AG20443 (cell line): ENCODE measurements around the gene MUCL3.
A peak's percentile ranks its signal among the peaks of the same experiment; 100 is the strongest.
"Not testable (repeated sequence)": the region's sequence is repeated elsewhere in the genome, so short reads cannot be mapped to it uniquely, and the experiment has no call there.

Source experiments
- DNase-seq: peaks from one replicate; pipeline ENCODE4 v3.0.0; 2012; ENCODE audit warnings: low spot score, mixed read lengths

The MUCL3 gene

GRCh38 chr6:30940361-30940986, at the start of gene MUCL3:
MUCL3 (plus strand) TSS chr6:30940973; CDS start chr6:30941000, 27 bp downstream.
- no peak for DNase-seq

- DNase-seq, result no peak
Measured at GRCh38 chr6:30891450-30891723, 49.4 kb upstream of the MUCL3 start.

- no peak for DNase-seq
Measured at GRCh38 chr6:30891816-30892538, 48.8 kb upstream of the MUCL3 start.

GRCh38 chr6:30893001-30893591, 47.7 kb upstream of the MUCL3 start:
- no peak for DNase-seq

GRCh38 chr6:30893666-30894065, 47.1 kb upstream of the MUCL3 start:
- DNase-seq, result no peak

- DNase-seq, result no peak
Measured at GRCh38 chr6:30894381-30894780, 46.4 kb upstream of the MUCL3 start.

- DNase-seq, result no peak
Measured at GRCh38 chr6:30894935-30895334, 45.8 kb upstream of the MUCL3 start.

- DNase-seq, result no peak
Measured at GRCh38 chr6:30895343-30895742, 45.4 kb upstream of the MUCL3 start.

GRCh38 chr6:30896541-30896940, 44.2 kb upstream of the MUCL3 start:
- no peak for DNase-seq

GRCh38 chr6:30897882-30898281, 42.9 kb upstream of the MUCL3 start:
- no peak for DNase-seq

GRCh38 chr6:30898750-30899360, 41.9 kb upstream of the MUCL3 start:
- no peak for DNase-seq

GRCh38 chr6:30900863-30901417, 39.8 kb upstream of the MUCL3 start:
- no peak for DNase-seq

GRCh38 chr6:30901436-30901835, 39.3 kb upstream of the MUCL3 start:
- DNase-seq, result no peak

GRCh38 chr6:30902196-30902595, 38.6 kb upstream of the MUCL3 start:
- DNase-seq, result not testable (repeated sequence)

GRCh38 chr6:30902709-30903108, 38.1 kb upstream of the MUCL3 start:
- no peak for DNase-seq

- DNase-seq, result no peak
Measured at GRCh38 chr6:30903236-30903635, 37.5 kb upstream of the MUCL3 start.

GRCh38 chr6:30907290-30907757, 33.4 kb upstream of the MUCL3 start:
- not testable (repeated sequence) for DNase-seq

GRCh38 chr6:30907758-30908591, 32.8 kb upstream of the MUCL3 start, which contains the start of gene GTF2H4:
GTF2H4 (plus strand) TSS chr6:30908207.
- peak; percentile 96 for DNase-seq

GRCh38 chr6:30908700-30909099, 32.1 kb upstream of the MUCL3 start:
- no peak for DNase-seq

- not testable (repeated sequence) for DNase-seq
Measured at GRCh38 chr6:30910473-30910872, 30.3 kb upstream of the MUCL3 start.

GRCh38 chr6:30912746-30913520, 27.8 kb upstream of the MUCL3 start:
- DNase-seq, result no peak
